H1 (cell line): ENCODE results near the gene NARS2. TPM values are rescaled to one million over a fixed set of nuclear protein-coding genes. Genes with fewer than 3 reads are reported as not detected.

ENCODE experiments used
- CTCF ChIA-PET: fragments of 300-600 bp; sonication (Branson Sonifier 250); formaldehyde crosslinking; loops from one replicate; lab custom pipeline; 2021; ENCODE audit not compliant: partially characterized antibody; lab: Charles Lee
- POLR2A ChIA-PET: fragments of 300-600 bp; sonication (Branson Sonifier 250); formaldehyde crosslinking; loops from one replicate; lab custom pipeline; 2021; ENCODE audit warnings: inconsistent platforms; ENCODE audit not compliant: partially characterized antibody; lab: Charles Lee
- DNase-seq, 2 experiments: peaks; one replicate each; pipeline versions ENCODE4 v3.0.0 to v3.0.0-alpha.2; 2010 to 2022; ENCODE audit warnings: low spot score in 2 of 2, low read depth in 1 of 2, mixed read lengths in 1 of 2
- FAIRE-seq: peaks from 2 replicates; lab custom pipeline; 2011; peaks lifted over from hg19 to GRCh38; lab: Jason Lieb, UNC
- H2AFZ ChIP-seq: 2 replicates; pipeline ENCODE4 v1.8.1; 2012; ENCODE audit warnings: low read length, inconsistent platforms
- H2AK5ac ChIP-seq: 2 replicates; pipeline ENCODE4 v1.6.1; 2013; ENCODE audit warnings: low read depth, low read length
- H2BK120ac ChIP-seq: replicated peaks from 2 replicates; pipeline ENCODE3; 2013; ENCODE audit warnings: low read depth, low read length, inconsistent platforms
- H2BK12ac ChIP-seq: 2 replicates; pipeline ENCODE4 v1.6.1; 2013; ENCODE audit warnings: low read depth, low read length
- H2BK15ac ChIP-seq: 2 replicates; pipeline ENCODE4 v1.6.1; 2013; ENCODE audit warnings: low read length
- H2BK20ac ChIP-seq: 2 replicates; pipeline ENCODE4 v1.6.1; 2013; ENCODE audit warnings: low read length
- H2BK5ac ChIP-seq: 2 replicates; pipeline ENCODE4 v1.6.1; 2013; ENCODE audit warnings: low read depth, low read length
- H3K14ac ChIP-seq: 2 replicates; pipeline ENCODE4 v1.6.1; 2013; ENCODE audit warnings: inconsistent platforms; ENCODE audit not compliant: insufficient read length
- H3K18ac ChIP-seq: 2 replicates; pipeline ENCODE4 v1.6.1; 2013; ENCODE audit warnings: low read length; ENCODE audit errors: extremely low read depth
- H3K23ac ChIP-seq: 2 replicates; pipeline ENCODE4 v1.6.1; 2013; ENCODE audit warnings: inconsistent platforms; ENCODE audit not compliant: insufficient read length
- H3K23me2 ChIP-seq: 2 replicates; pipeline ENCODE4 v1.6.1; 2013; ENCODE audit warnings: low read depth, low read length
- H3K27ac ChIP-seq: 2 replicates; pipeline ENCODE4 v1.6.1; 2011; ENCODE audit warnings: low read depth, low read length, inconsistent platforms
- H3K27me3 ChIP-seq, 4 experiments: replicated peaks in 1 of 4; 1 replicate in 1 of 4; 2 replicates in 3 of 4; pipeline versions ENCODE4 v1.6.1 to v1.8.1; 2011 to 2013; ENCODE audit warnings: low read length in 3 of 4, mild to moderate bottlenecking in 3 of 4, inconsistent platforms in 2 of 4, mixed read lengths in 2 of 4, moderate library complexity in 1 of 4; ENCODE audit not compliant: control insufficient read depth in 3 of 4, insufficient read depth in 3 of 4; ENCODE audit errors: extremely low read depth in 1 of 4
- H3K36me3 ChIP-seq, 4 experiments: 2 replicates each; pipeline versions ENCODE4 v1.6.1 to v1.8.1; 2011 to 2013; ENCODE audit warnings: mild to moderate bottlenecking in 4 of 4, low read length in 3 of 4, moderate library complexity in 2 of 4, control low read depth in 1 of 4, inconsistent platforms in 1 of 4; ENCODE audit not compliant: insufficient read depth in 4 of 4, control insufficient read depth in 2 of 4
- H3K4ac ChIP-seq: replicated peaks from 2 replicates; pipeline ENCODE3; 2013; ENCODE audit warnings: low read length, low read depth, mixed read lengths, inconsistent platforms; ENCODE audit not compliant: insufficient read length
- H3K4me1 ChIP-seq, 4 experiments: replicated peaks in 1 of 4; 1 replicate in 1 of 4; 2 replicates in 3 of 4; pipeline versions ENCODE4 v1.6.1 to v1.8.1; 2011 to 2013; ENCODE audit warnings: low read length in 3 of 4, inconsistent platforms in 2 of 4, mixed read lengths in 1 of 4; ENCODE audit not compliant: insufficient read depth in 4 of 4, control insufficient read depth in 3 of 4
- H3K4me2 ChIP-seq, 2 experiments: 2 replicates each; pipeline versions ENCODE4 v1.6.1 to v1.8.1; 2011 to 2013; ENCODE audit warnings: low read depth in 2 of 2, low read length in 2 of 2, control low read depth in 1 of 2, inconsistent platforms in 1 of 2, mild to moderate bottlenecking in 1 of 2; ENCODE audit not compliant: insufficient read depth in 1 of 2
- H3K4me3 ChIP-seq, 4 experiments: fragments of 200-600, 300-600 bp in 1 of 4; sonication (generic), shearing (Covaris generic), sonication (Bioruptor Twin) in 1 of 4; 2 replicates each; pipeline versions ENCODE4 v1.5.1 to v1.8.1; 2011 to 2016; ENCODE audit warnings: low read length in 4 of 4, low read depth in 3 of 4, control low read depth in 2 of 4, inconsistent platforms in 2 of 4, mild to moderate bottlenecking in 2 of 4, mixed read lengths in 1 of 4, moderate library complexity in 1 of 4; ENCODE audit not compliant: insufficient read depth in 2 of 4; ENCODE audit errors: extremely low read depth in 1 of 4
- H3K56ac ChIP-seq: replicated peaks from 2 replicates; pipeline ENCODE3; 2013; ENCODE audit warnings: low read depth, mild to moderate bottlenecking, mixed read lengths, low read length, inconsistent platforms; ENCODE audit not compliant: insufficient read length
- H3K79me1 ChIP-seq: 2 replicates; pipeline ENCODE4 v1.6.1; 2013; ENCODE audit warnings: low read depth, low read length, control low read depth
- H3K79me2 ChIP-seq, 2 experiments: 2 replicates each; pipeline versions ENCODE4 v1.6.1 to v1.8.1; 2012 to 2013; ENCODE audit warnings: low read length in 2 of 2, mild to moderate bottlenecking in 2 of 2, inconsistent platforms in 1 of 2; ENCODE audit not compliant: insufficient read depth in 2 of 2, control insufficient read depth in 1 of 2
- H3K9ac ChIP-seq, 4 experiments: replicated peaks in 1 of 4; 1 replicate in 1 of 4; 2 replicates in 3 of 4; pipeline versions ENCODE4 v1.6.1 to v1.8.1; 2011 to 2013; ENCODE audit warnings: low read depth in 3 of 4, low read length in 3 of 4, control low read depth in 2 of 4, mild to moderate bottlenecking in 2 of 4, moderate library complexity in 2 of 4, inconsistent platforms in 1 of 4; ENCODE audit errors: extremely low read depth in 1 of 4
- H3K9me3 ChIP-seq, 2 experiments: 2 replicates each; pipeline versions ENCODE4 v1.6.1 to v1.8.1; 2012 to 2013; ENCODE audit warnings: mild to moderate bottlenecking in 2 of 2, moderate library complexity in 2 of 2, control low read depth in 1 of 2, inconsistent platforms in 1 of 2, low read depth in 1 of 2, low read length in 1 of 2, mixed read lengths in 1 of 2; ENCODE audit not compliant: insufficient read depth in 2 of 2
- H4K20me1 ChIP-seq, 2 experiments: replicated peaks in 1 of 2; 2 replicates each; pipeline versions ENCODE3 to v1.8.1; 2011 to 2013; ENCODE audit warnings: inconsistent platforms in 2 of 2, low read length in 2 of 2, mild to moderate bottlenecking in 1 of 2; ENCODE audit not compliant: insufficient read depth in 2 of 2, control insufficient read depth in 1 of 2
- H4K5ac ChIP-seq: 2 replicates; pipeline ENCODE4 v1.6.1; 2013; ENCODE audit warnings: low read length, low read depth, mixed read lengths, inconsistent platforms; ENCODE audit not compliant: insufficient read length
- H4K8ac ChIP-seq: 2 replicates; pipeline ENCODE4 v1.8.0; 2013; ENCODE audit warnings: mild to moderate bottlenecking, moderate library complexity, low read length, inconsistent platforms; ENCODE audit not compliant: insufficient read depth; ENCODE audit errors: extremely low read depth
- H4K91ac ChIP-seq: replicated peaks from 2 replicates; pipeline ENCODE3; 2013; ENCODE audit warnings: low read length, mixed read lengths, inconsistent platforms; ENCODE audit not compliant: insufficient read length
- BCL11A ChIP-seq, 2 experiments: IDR thresholded peaks; one replicate each; pipeline ENCODE4 v1.6.1; 2011; ENCODE audit warnings: low read depth in 2 of 2, low read length in 2 of 2, mild to moderate bottlenecking in 2 of 2
- CBX5 ChIP-seq: fragments of 300-800, 300-1000 bp; sonication (generic); IDR thresholded peaks from 2 replicates; pipeline ENCODE4 v1.7.1; 2016; ENCODE audit warnings: antibody characterized with exemption, low read length, low read depth
- HDAC6 ChIP-seq: IDR thresholded peaks from one replicate; pipeline ENCODE4 v1.7.1; 2012; ENCODE audit warnings: low read depth, mild to moderate bottlenecking, inconsistent platforms, low read length, moderate library complexity
- KDM1A ChIP-seq: fragments of 200-600, 300-600 bp; sonication (generic); IDR thresholded peaks from 2 replicates; pipeline ENCODE4 v1.7.1; 2016; ENCODE audit warnings: mild to moderate bottlenecking, low read length, borderline replicate concordance
- NANOG ChIP-seq: IDR thresholded peaks from 2 replicates; pipeline ENCODE4 v1.6.1; 2011; ENCODE audit warnings: low read length, low read depth, mild to moderate bottlenecking, inconsistent platforms; ENCODE audit not compliant: insufficient read depth, poor library complexity, severe bottlenecking
- POLR2A ChIP-seq, 2 experiments: IDR thresholded peaks; 1 replicate in 1 of 2; 2 replicates in 1 of 2; pipeline ENCODE4 v1.6.1; 2011; ENCODE audit warnings: low read depth in 2 of 2, low read length in 2 of 2, mild to moderate bottlenecking in 2 of 2; ENCODE audit errors: control extremely low read depth in 1 of 2
- POLR2AphosphoS5 ChIP-seq: IDR thresholded peaks from 2 replicates; pipeline ENCODE4 v1.6.1; 2011; ENCODE audit warnings: low read depth, low read length
- RBBP5 ChIP-seq: IDR thresholded peaks from 2 replicates; pipeline ENCODE4 v1.7.1; 2012; ENCODE audit warnings: low read depth, mild to moderate bottlenecking, inconsistent platforms, low read length, moderate library complexity, borderline replicate concordance
- RFX5 ChIP-seq: IDR thresholded peaks from 2 replicates; pipeline ENCODE4 v1.6.1; 2011; ENCODE audit warnings: low read depth, low read length, improper control_type of control experiment, borderline replicate concordance
- RNF2 ChIP-seq: fragments of 200-900, 300-1000 bp; sonication (generic); IDR thresholded peaks from 2 replicates; pipeline ENCODE4 v1.7.1; 2016; ENCODE audit warnings: borderline replicate concordance, low read depth, mild to moderate bottlenecking, antibody characterized with exemption, low read length; ENCODE audit not compliant: poor library complexity, severe bottlenecking; ENCODE audit errors: missing control alignments
- SIRT6 ChIP-seq: IDR thresholded peaks from one replicate; pipeline ENCODE4 v1.7.1; 2012; ENCODE audit warnings: low read length, inconsistent platforms
- SP4 ChIP-seq: IDR thresholded peaks from 2 replicates; pipeline ENCODE4 v1.6.1; 2012; ENCODE audit warnings: low read length, inconsistent platforms
- TAF1 ChIP-seq: IDR thresholded peaks from 2 replicates; pipeline ENCODE4 v1.6.1; 2011; ENCODE audit warnings: mild to moderate bottlenecking, low read depth, low read length
- TAF7 ChIP-seq: optimal IDR thresholded peaks from 2 replicates; pipeline ENCODE3; 2011; ENCODE audit warnings: low read depth, mild to moderate bottlenecking, inconsistent platforms, low read length, moderate library complexity, borderline replicate concordance
- TCF12 ChIP-seq: IDR thresholded peaks from 2 replicates; pipeline ENCODE4 v1.6.1; 2011; ENCODE audit warnings: low read depth, mild to moderate bottlenecking, low read length
- YY1 ChIP-seq: IDR thresholded peaks from 2 replicates; pipeline ENCODE4 v1.6.1; 2011; ENCODE audit warnings: low read depth, mild to moderate bottlenecking, low read length
- WGBS, 2 experiments: shearing (Covaris generic) in 1 of 2; methylation state at CpG; one replicate each; pipeline versions ENCODE4 v1.1.6 to v1.1.7; 2013 to 2015; ENCODE audit warnings: low lambda C conversion rate in 2 of 2, mixed read lengths in 2 of 2, inconsistent platforms in 1 of 2, low coverage in 1 of 2, missing lambda C conversion rate in 1 of 2; ENCODE audit not compliant: insufficient replicate concordance in 2 of 2, insufficient coverage in 1 of 2, insufficient read length in 1 of 2; ENCODE audit errors: extremely low coverage in 1 of 2, missing lambda C conversion rate in 1 of 2; 5-methylcytosine and 5-hydroxymethylcytosine counted together
- polyA plus RNA-seq, 7 experiments: library from polyadenylated mRNA; depleted of rRNA in 3 of 7; stranded (reverse) in 5 of 7; unstranded in 2 of 7; fragments of >200 nt in 5 of 7; fragments of 200-250 nt in 2 of 7; gene quantifications; 1 replicate in 5 of 7; 2 replicates in 1 of 7; 4 replicates in 1 of 7; pipeline versions ENCODE4 v1.2.1 to v1.2.3, GENCODE V29; 2011 to 2013; ENCODE audit warnings: missing spikeins in 2 of 7, mixed read lengths in 2 of 7
- total RNA-seq: library from RNA; stranded (reverse); fragmentation: NEBNext Ultra II Directional; extraction: Animal tissue kit (Norgen Biotek cat#: 25700); gene quantifications from 2 replicates; pipeline ENCODE4 v1.2.1, GENCODE V29; 2021

The NARS2 gene
- total and polyA plus RNA-seq, 2 of the 8 experiments (the other 6 are each of a cell fraction or from before 2014, with no cell fraction given): 26.2 to 51.6 TPM

- H3K79me1 ChIP-seq: no peaks in the 10 kb centered on the region
- H2AFZ ChIP-seq: no peak overlapping the region
- no peak overlapping the region for H3K27ac ChIP-seq
- no peak overlapping the region for H3K4ac ChIP-seq
- no peak overlapping the region for H3K4me3 ChIP-seq
- no peak overlapping the region for H3K14ac ChIP-seq
- ChIA-PET POLR2A (no interaction called here), CTCF (interaction anchor here (1.2 kb wide), 2 partner anchors 44 to 89 kb away, joined by 4 to 6 read pairs; no protein-coding TSS in a partner anchor)
- H2BK120ac ChIP-seq: no peak overlapping the region
- DNase-seq: no peak
- H2BK20ac ChIP-seq: no peak overlapping the region
- H4K5ac ChIP-seq: no peak overlapping the region
- H2AK5ac ChIP-seq: no peak overlapping the region
- H3K4me1 ChIP-seq: no peaks in the 10 kb centered on the region
- H3K9me3 ChIP-seq: no peaks in the 10 kb centered on the region
- H3K36me3 ChIP-seq: no peaks in the 10 kb centered on the region
- WGBS, 2 experiments: 89% methylated on average over 1 of the region's 1 CpG; no CpG with 5 or more reads in 1 of the 2 experiments
- H4K8ac ChIP-seq: no peak overlapping the region
- no peak overlapping the region for H3K4me2 ChIP-seq
- H3K56ac ChIP-seq: no peak overlapping the region
- H4K91ac ChIP-seq: no peak overlapping the region
- no peaks in the 10 kb centered on the region for H3K27me3 ChIP-seq
- no peak overlapping the region for H2BK5ac ChIP-seq
- no peak overlapping the region for H2BK12ac ChIP-seq
- H3K9ac ChIP-seq: no peak overlapping the region
- no peaks in the 10 kb centered on the region for H3K23me2 ChIP-seq
- no peak overlapping the region for H3K23ac ChIP-seq
- peaks cover 0 to 6% of the 10 kb centered on the region in 2 experiments; a peak in 2 of 4 replicates for H3K79me2 ChIP-seq
- H4K20me1 ChIP-seq: no peaks in the 10 kb centered on the region
- H2BK15ac ChIP-seq: no peak overlapping the region
- FAIRE-seq: no peak
- no peak overlapping the region for H3K18ac ChIP-seq
- TF ChIP-seq TAF1 (no peak), SIRT6 (no peak), RFX5 (no peak), NANOG (no peak), YY1 (no peak), POLR2AphosphoS5 (no peak), RBBP5 (no peak), RNF2 (no peak), HDAC6 (no peak), TAF7 (no peak), KDM1A (no peak), POLR2A (IDR thresholded peaks at IDR 0.05; ENCODE audit: control extremely low read depth in 1 of 2, low read depth in 2 of 2, low read length in 2 of 2) (no peak), BCL11A (IDR thresholded peaks at IDR 0.05; ENCODE audit: low read depth in 2 of 2, low read length in 2 of 2) (no peak), SP4 (no peak), TCF12 (no peak), CBX5 (no peak)
Observed at GRCh38 chr11:78520230-78520629, 54.4 kb downstream of the NARS2 start.
